ENCODE data around the gene RBFOX2.

RBFOX2 gene

GRCh38 chr22:35971456-35972119 is 57.0 kb downstream of the RBFOX2 start:
- peak; percentile 97 for DNase-seq

DNA sequence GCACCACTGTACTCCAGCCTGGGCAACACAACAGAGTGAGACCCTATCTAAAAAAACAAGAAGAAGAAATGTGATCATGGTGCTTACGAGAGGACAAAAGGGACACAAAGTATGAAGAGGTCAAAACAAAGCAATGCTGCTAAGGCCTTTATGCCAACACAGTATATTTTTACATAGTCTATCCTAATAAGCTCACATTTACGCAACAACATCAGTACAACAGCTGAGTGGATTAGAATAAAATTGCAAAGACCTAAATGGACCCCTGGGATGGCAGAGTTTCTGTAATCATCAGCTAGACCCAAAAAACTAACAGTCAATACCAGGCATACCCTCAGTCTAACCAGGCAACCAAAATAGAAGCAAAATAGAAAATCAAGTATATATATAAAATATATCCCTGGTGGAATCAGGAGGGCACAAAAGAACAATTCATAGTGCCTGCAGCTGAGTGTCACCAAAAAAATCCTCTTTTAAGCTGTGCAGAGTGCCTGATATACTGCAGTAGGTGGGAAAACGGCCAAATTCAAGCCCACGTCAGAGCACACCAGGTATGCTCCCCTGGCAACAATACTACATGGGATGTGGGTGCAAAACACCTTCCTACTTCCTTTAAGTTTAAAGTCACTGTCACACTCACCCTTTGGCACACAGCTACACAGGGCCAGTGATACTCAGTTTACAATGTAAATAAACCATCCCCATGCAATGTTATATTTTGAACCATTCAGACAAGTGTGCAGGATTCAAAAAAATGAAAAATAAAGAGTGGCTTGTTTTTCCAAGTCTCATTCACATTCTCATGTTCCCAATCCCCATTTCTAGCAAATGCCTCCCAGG is 57.8 kb downstream of the RBFOX2 start:
- no peak for DNase-seq

DNA sequence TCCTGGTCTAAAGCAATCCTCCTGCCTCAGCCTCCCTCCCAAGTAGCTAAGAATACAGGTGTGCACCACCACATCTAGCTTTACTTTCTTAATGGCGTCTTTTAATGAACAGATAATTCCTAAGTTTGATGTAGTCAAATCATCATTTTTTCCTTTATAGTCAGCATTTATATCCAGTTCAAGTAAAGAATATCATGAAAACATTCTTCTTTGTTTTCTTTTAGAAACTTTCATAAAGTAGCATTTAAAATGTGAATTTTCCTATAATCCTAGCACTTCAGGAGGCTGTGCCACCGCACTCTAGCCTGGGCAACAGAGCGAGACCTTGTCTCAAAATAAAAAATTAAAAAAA is 61.6 kb downstream of the RBFOX2 start:
- no peak for DNase-seq

DNA sequence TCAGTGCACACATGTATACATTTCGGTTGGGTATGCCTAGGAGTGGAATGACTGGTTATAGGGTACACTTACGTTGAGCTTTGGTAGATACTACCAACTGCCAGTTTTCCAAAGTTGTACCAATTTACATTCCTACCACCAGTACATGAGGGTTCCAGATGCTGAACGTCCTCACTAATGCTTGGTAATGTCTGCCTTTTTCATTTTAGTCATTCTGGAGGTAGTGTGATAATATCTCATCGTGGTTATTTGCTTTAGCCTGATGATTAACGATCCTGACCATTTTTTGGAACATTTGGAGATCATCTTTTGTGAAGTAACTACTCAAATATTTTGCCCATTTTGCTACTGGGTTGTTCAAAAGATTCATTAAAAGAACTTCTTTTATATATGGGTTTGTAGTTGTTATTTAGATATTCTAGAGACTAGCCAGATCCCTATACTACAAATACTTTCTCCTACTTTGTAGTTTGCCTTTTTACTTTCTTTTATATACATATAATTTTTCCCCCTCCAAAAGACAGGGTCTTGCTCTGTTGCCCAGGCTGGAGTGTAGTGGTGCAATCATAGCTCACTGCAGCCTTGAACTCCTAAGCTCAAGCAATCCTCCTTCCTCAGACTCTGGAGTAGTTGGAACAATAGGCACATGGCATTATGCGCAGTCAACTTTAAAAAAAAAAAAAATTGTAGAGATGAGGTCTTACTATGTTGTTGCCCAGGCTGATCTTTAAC is 62.1 kb downstream of the RBFOX2 start:
- DNase-seq, result peak; percentile 69

DNA sequence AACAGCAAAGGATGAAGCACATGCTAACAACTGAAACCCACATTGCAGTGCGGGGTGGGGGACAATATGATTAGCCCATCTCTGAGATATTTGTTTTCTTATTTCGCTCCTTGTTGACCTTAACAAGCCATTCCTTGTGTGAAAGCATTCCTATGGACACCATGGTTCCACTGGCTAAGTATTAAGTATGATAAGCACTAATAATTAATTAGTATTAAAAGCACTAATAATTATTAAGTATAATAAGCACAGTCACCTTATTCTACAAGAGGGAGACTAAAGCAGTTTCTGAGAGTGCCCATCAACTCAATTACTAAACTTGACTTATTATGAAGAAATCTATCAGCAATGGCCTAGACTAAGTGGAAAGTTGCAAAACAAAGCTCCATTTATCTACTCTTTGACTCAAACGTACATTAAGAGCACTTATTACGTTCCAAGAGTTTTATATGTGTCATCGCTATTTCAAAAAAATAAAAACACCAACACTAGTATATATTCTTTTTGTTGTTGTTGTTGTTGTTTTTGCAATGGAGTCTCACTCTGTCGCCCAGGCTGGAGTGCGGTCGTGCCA is 65.3 kb downstream of the RBFOX2 start:
- DNase-seq, result no peak

DNA sequence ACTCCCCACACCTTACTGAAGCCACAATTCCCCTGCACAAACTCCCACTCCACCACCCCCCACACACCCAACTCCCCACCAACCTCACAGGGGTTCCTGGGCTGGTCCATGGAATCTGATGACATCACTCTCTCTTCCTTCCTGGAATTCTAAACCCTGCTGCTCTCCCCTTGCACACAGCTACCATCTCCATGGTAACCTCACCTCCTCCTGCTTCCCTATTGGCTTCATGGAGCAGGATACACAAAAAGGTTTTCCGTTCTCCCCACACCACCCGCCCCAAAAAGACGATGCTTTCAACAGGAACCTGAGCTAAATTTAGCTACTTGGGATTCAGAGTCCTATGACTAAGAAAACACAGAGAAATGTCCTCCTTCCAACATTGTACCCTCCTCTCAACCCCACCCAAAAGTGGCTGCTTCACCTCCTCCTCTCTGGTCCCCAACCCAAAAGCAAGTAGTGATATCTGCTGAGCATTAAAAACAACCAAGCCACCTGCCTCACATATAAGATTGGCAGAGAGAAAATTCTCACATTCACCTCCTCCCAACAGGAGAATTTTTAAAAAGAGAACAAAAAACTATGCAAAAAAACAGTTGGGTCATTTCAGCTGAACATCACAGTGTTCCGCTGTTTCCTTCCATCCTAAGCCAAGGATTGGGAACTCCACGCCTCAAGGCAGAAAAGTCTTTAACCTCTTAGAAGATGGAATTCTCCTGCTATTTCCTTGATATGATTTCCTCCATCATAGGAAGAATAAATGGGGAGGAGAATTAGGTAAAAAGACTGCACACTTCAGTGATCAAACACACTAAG is 66.9 kb downstream of the RBFOX2 start:
- DNase-seq, result peak; percentile 94

DNA sequence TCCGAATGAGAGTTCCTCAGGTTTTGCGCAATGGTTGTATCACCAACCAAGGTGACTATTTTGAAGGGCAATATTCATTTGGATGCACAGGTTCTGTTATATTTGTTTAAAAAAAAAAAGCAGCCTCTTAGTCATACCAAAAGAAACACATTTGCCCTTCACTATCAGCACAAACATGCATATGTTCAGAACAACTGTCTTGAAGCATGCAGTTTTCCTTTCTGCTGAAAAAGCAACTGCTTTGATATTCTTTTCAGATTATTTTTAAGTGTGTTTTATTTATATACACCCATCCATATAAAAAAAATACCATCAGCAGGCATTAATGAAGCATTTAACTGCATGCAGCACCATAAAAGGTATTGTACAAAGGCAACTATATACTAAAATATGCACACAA is 67.8 kb downstream of the RBFOX2 start:
- DNase-seq, result no peak

DNA sequence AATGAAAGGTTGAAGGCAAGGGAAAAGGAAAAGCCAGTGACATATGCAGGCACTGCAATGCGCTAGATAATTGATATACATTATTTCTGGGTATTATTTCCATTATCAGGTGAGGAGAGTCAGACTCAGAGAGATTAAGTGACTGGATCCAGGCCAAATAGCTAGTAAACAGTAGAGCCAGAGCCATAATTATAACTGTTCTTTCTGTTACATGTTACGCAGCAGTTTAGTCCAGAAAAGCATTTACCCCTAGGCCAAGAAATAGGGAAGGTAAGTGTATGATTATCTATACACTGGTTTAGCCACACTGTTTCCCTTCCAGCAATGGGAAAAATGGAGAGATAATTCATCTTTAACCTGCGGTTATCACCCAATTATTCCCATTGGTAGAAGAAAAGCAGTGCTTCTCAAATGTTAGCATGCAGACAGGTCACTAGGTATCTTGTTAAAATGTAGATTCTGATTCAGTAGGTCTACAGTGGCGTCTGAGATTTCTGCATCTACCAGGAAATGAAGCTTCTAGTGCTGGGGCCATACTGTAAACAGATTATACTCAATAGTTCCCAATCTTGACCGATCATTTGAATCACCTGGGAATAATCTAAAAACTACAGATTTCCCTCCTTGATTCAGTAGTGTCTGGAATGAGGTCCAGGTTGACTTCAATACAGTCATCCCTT is 69.4 kb downstream of the RBFOX2 start:
- DNase-seq, result no peak

DNA sequence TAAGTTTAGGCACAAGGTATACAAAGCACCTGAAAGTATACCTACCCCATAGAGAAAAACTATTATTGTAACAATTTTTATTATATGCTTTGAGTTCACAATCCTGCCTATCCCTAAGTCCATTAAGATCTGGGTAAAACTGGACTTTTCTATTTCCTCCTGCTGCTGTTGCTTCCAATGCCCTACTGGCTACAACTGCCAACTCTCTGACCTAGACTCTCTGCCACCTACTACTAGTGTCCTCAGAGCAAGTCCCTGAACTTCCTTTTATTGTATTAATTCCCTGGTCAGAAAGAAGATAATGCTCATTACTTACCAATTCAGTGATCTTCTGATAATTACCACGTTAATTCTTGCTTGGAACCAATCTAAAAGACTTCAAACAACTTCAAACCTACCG is 70.3 kb downstream of the RBFOX2 start:
- no peak for DNase-seq

GRCh38 chr22:35957589-35957988 is 71.0 kb downstream of the RBFOX2 start:
- no peak for DNase-seq

DNA sequence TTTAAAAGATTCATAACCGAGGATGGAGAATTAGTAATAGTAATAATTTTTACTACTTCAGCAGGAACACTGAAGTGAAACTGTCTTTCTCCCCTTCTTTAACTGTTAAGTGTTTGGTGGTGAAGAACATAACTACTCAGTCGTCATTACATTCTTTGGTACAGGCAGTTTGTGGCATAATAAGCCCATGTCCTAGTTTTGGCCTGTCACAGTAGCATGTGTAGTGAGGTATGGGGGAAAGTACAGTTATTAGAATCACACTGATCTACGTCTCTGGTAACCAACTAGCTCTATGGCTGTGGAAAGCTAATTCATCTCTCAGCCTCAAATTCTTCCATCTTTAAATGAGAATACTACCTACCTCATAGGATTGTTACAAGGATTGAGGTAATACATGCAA is 71.8 kb downstream of the RBFOX2 start:
- DNase-seq, result no peak

DNA sequence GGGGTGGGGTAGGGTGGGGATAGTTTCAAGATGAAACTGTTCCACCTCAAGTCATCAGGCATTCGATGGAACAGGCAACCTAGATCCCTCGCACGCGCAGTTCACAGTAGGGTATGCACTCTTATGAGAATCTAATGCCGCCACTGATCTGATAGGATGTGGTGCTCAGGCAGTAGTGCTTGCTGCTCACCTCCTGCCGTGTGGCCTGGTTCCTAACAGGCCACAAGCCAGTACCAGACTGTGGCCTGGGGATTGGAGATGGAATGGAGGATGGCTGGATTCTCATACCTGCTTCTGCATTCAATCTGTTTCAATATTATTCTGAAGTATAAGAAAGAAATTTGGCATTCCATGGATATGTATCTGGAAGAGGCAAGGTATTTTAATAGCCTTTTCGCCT is 73.1 kb downstream of the RBFOX2 start:
- DNase-seq, result no peak

DNA sequence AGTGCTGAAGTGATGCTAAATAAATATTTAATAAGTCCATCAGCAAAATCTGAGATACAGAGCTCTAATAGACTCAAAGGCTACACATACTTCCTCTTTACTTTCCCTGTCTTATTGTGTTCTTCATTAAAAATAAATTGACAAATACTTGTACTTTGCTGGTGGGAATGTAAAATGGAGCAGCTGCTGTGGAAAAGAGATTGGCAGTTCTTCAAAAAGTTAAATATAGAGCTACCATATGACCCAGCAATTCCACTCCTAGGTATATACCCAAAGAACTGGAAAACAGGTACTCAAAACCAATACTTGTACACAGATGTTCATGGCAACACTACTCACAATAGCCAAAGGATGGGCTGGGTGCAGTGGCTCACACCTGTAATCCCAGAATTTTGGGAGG is 76.0 kb downstream of the RBFOX2 start:
- DNase-seq, result no peak

- no peak for DNase-seq
Measured at GRCh38 chr22:35950262-35950661, 78.4 kb downstream of the RBFOX2 start.

GRCh38 chr22:35949243-35949642 is 79.4 kb downstream of the RBFOX2 start:
- no peak for DNase-seq

DNA sequence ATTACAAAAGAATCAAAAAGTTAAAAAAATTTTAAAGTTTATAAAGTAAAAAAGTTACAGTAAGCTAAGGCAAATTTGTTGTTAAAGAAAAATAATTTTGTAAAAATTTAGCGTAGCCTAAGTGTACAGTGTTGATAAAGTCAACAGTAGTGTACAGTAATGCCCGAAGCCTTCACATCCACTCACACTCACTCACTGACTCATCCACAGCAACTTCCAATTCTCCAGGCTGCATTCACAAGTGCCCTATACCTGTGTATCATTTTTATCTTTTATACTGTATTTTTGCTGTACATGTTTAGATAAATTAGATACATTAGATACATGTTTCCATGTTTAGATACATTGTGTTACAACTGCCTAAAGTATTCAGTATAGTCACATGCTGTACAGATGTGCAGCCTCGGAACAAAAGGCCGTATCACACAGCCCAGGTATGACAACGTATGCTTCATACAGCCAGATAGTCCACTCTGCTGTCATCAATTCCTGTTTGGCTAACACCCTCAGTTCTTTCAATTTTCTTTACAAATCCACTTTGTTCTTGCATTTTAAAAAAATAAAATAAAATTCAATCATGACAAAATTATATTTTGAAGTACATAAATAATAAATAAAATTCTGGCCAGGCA is 80.7 kb downstream of the RBFOX2 start:
- no peak for DNase-seq

- no peak for DNase-seq
Measured at GRCh38 chr22:35944458-35944857, 84.2 kb downstream of the RBFOX2 start.

GRCh38 chr22:35940166-35940565 is 88.5 kb downstream of the RBFOX2 start:
- no peak for DNase-seq

GRCh38 chr22:35938226-35938625 is 90.4 kb downstream of the RBFOX2 start:
- peak; percentile 75 for DNase-seq

DNA sequence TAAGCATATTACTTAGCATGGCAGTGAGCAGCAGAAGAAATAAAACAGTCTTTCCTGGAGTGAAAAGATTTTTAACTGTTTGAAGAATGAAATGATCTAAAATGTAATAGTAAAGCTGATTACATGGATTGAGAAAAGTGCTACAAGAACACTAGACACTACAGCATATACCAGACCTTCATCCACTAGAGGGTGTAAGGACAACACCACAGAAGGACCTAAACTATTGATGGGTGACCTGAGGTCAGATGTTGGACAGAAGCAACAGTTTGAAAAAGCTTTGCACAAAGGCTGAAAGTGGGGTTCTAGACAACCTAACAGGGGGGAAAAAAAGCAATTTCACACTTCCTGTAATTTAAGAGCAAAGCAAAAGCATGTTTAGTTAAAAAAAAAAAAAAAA is 97.7 kb downstream of the RBFOX2 start:
- DNase-seq, result peak; percentile 80

DNA sequence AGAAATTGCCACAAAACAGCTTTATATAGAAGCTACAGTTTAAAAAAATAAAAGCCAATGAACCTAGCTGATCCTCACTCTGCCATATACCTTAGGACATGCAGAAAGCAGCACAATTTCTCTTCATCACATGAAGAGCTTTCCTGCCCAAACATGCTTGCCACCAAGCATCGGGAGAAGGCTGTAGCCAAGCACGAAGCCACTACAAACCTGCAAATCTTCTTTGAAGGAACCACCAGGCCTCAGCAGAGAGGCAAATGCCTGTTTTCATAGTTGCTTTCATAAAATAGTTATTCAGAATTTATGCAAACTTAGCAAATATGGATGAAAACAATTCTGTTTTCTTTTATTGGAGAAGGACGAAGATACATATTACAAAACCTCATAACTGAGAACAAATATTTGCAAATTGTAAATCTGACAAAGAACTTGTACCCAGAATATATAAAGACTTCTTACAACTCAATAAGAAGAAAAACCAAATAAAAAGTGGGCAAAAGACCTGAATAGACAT is 100.3 kb downstream of the RBFOX2 start:
- DNase-seq, result no peak
